OCI-LY7 (cell line): ENCODE results near the gene CTNNBL1.

Experiments
- CTCF ChIP-seq: fragments of 200-600 bp; sonication (generic); conservative IDR thresholded peaks from 2 replicates; pipeline ENCODE4 v1.5.1; 2014; ENCODE audit warnings: mild to moderate bottlenecking, antibody characterized with exemption, low read length, moderate library complexity, mixed read lengths
- EZH2phosphoT487 ChIP-seq: fragments of 200-600 bp; sonication (generic); IDR thresholded peaks from 2 replicates; pipeline ENCODE4 v1.6.1; 2018; ENCODE audit warnings: low read depth, borderline replicate concordance, mild to moderate bottlenecking, mixed run types, antibody characterized with exemption, low read length, moderate library complexity, mixed read lengths

DNA sequence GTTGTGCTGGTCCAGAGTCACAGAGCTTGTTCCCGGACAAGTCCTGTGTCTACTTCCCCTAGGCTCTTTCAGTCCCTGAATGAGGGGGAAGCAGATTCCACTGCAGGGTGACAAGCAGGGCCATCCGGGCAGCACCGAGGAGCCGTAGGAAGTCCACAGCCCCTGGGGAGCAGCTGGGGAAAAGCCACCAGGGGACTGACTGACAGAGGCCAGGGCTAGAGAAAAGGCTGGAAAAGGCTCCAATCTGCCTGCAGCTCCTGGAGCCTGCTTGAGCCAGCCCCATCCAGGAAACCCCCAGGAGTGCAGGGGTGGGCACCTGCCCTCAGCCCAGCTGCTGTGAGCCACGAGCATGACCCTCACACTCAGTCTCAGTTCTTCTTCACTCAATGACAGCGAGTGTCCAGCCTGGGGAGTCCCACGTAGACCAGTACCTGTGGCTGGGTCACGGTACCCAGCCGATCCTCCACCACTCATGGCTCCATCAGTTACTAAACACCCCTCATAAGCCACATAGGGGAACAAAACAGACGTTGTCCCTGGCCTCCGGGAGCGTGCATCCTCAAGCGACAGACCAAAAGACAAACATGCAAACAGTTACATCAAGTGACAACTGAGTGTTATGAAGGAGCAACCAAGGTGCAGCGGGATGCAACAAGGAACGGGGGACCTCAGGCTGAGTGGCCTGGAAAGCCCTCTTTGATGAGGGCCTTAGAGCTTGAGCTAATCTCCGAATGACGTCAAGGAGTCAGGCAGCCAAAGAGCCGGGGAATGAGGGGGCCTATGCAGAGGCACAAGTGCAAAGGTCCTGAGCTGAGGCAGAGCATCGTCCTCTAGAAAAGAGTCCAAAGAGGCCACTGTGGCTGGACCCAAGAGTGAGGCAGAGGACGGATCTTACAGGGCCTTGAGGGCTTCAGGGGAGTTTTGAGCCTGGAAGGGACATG is 184.3 kb downstream of the CTNNBL1 start:
- TF ChIP-seq CTCF = no peak
- no peak for TF ChIP-seq EZH2phosphoT487
